ENCODE data around the gene ZNF213.

GRCh38 chr16:3127745-3128144 is 7.1 kb upstream of the ZNF213 start:
- TF ChIP-seq POLR2A (IDR thresholded peaks at IDR 0.05; ENCODE audit: low read length), result no peak
- TF ChIP-seq GATA1 (IDR thresholded peaks at IDR 0.05; ENCODE audit: low read depth, low read length), result no peak
